Activated B cell treated with CpG ODN at 0.5 μM for 24 hours (primary cell): ENCODE results near the gene MAN1A2. TPM values are rescaled to one million over a fixed set of nuclear protein-coding genes. Genes with fewer than 3 reads are reported as not detected.
"Not testable (repeated sequence)": the region's sequence is repeated elsewhere in the genome, so short reads cannot be mapped to it uniquely, and the experiment has no call there.

Experiments
- ATAC-seq: fragments of 200-7000 bp; cut with Tn5 transposase; one replicate; pipeline ENCODE4 v1.10.0; 2021; ENCODE audit warnings: low read depth, mild to moderate bottlenecking, moderate library complexity
- CTCF ChIA-PET: fragments of 350-600 bp; sonication (Branson Sonifier 250); formaldehyde crosslinking; loops from one replicate; lab custom pipeline; 2021; ENCODE audit warnings: antibody characterized with exemption; lab: Charles Lee
- POLR2A ChIA-PET: fragments of 350-600 bp; sonication (Branson Sonifier 250); formaldehyde crosslinking; loops from one replicate; lab custom pipeline; 2021; ENCODE audit warnings: antibody characterized with exemption; lab: Charles Lee
- DNase-seq: peaks from one replicate; pipeline ENCODE4 v3.0.0; 2022
- H3K27ac Mint-ChIP-seq: one replicate; pipeline ENCODE4 v1.8.0; 2020; ENCODE audit warnings: mixed read lengths
- H3K27me3 Mint-ChIP-seq: one replicate; pipeline ENCODE4 v1.8.0; 2021; ENCODE audit warnings: mixed read lengths
- H3K36me3 Mint-ChIP-seq: one replicate; pipeline ENCODE4 v1.8.0; 2021; ENCODE audit warnings: low read depth, mixed read lengths
- H3K4me1 Mint-ChIP-seq: one replicate; pipeline ENCODE4 v1.8.0; 2021; ENCODE audit warnings: mixed read lengths
- H3K4me3 Mint-ChIP-seq: one replicate; pipeline ENCODE4 v1.8.0; 2020; ENCODE audit warnings: mild to moderate bottlenecking, mixed read lengths
- H3K9me3 Mint-ChIP-seq: one replicate; pipeline ENCODE4 v1.8.0; 2020; ENCODE audit warnings: mixed read lengths
- CTCF ChIP-seq: fragments of 200-600 bp; IDR thresholded peaks from one replicate; pipeline ENCODE4 v1.8.0; 2022; ENCODE audit warnings: antibody characterized with exemption, mild to moderate bottlenecking
- intact Hi-C: fragments of 100-400 bp; cut with micrococcal nuclease; formaldehyde crosslinking; loops from one replicate; pipeline ENCODE4 v1.15.1; 2024
- total RNA-seq: library from RNA; stranded (reverse); gene quantifications from 2 replicates; pipeline ENCODE4 v1.2.3, GENCODE V29; 2022

MAN1A2 gene
- total RNA-seq, 1 donor from 2014 or later: 46.0 TPM

- Mint-ChIP-seq H3K4me3 (no peak overlapping the region), H3K4me1 (no peaks in the 10 kb centered on the region), H3K27ac (no peak overlapping the region), H3K9me3 (peaks cover 5% of the 10 kb centered on the region), H3K36me3 (peaks cover 62% of the 10 kb centered on the region), H3K27me3 (no peaks in the 10 kb centered on the region)
- no peak for ATAC-seq
- intact Hi-C loops: no loop called here
- no peak for TF ChIP-seq CTCF
- POLR2A ChIA-PET: no interaction called here
- DNase-seq: no peak
- CTCF ChIA-PET: no interaction called here
Observed at GRCh38 chr1:117452216-117452615, 85.0 kb downstream of the MAN1A2 start.

- H3K4me1 Mint-ChIP-seq: no peaks in the 10 kb centered on the region
- intact Hi-C loops: no loop called here
- H3K36me3 Mint-ChIP-seq: peaks cover 50% of the 10 kb centered on the region
- CTCF ChIA-PET: no interaction called here
- no peak overlapping the region for H3K27ac Mint-ChIP-seq
- POLR2A ChIA-PET: no interaction called here
- no peak overlapping the region for H3K4me3 Mint-ChIP-seq
- H3K27me3 Mint-ChIP-seq: no peaks in the 10 kb centered on the region
- TF ChIP-seq CTCF: no peak
- no peak for ATAC-seq
- no peak for DNase-seq
- H3K9me3 Mint-ChIP-seq: peaks cover 5% of the 10 kb centered on the region
Observed at GRCh38 chr1:117453958-117454357, 86.7 kb downstream of the MAN1A2 start.

- CTCF ChIA-PET, H3K27me3 Mint-ChIP-seq, ATAC-seq, POLR2A ChIA-PET, H3K27ac Mint-ChIP-seq, H3K9me3 Mint-ChIP-seq, H3K4me3 Mint-ChIP-seq, DNase-seq, H3K4me1 Mint-ChIP-seq, intact Hi-C loops: not testable (repeated sequence)
- H3K36me3 Mint-ChIP-seq: peaks cover 36% of the 10 kb centered on the region
Observed at GRCh38 chr1:117458410-117458809, 91.2 kb downstream of the MAN1A2 start.

DNA sequence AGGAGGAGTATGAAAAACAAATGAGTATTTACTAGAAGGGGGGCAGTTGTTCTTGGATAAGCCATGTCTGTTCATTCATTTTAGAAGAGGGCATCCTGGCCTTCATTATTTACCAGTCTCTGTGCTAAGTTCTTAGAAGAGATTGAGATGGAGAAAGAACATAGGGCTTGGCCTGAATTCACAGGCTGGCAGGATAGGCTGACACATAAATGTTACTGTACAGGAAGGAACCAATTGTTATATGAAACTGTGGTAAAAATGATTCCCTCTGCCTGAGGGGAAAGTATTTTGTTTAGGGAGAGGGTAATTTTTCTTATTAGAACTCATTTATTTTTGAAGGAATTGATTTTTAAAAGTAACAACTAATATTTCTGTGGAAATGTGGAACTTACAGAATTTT is 99.5 kb downstream of the MAN1A2 start:
- ChIA-PET CTCF (no interaction called here), POLR2A (no interaction called here)
- H3K27me3 Mint-ChIP-seq: no peaks in the 10 kb centered on the region
- H3K9me3 Mint-ChIP-seq: peaks cover 2% of the 10 kb centered on the region
- no peaks in the 10 kb centered on the region for H3K4me1 Mint-ChIP-seq
- DNase-seq (no peak), ATAC-seq (no peak)
- intact Hi-C loops: no loop called here
- H3K27ac Mint-ChIP-seq: no peak overlapping the region
- H3K36me3 Mint-ChIP-seq: peaks cover 53% of the 10 kb centered on the region
- TF ChIP-seq CTCF: no peak
- no peak overlapping the region for H3K4me3 Mint-ChIP-seq

DNA sequence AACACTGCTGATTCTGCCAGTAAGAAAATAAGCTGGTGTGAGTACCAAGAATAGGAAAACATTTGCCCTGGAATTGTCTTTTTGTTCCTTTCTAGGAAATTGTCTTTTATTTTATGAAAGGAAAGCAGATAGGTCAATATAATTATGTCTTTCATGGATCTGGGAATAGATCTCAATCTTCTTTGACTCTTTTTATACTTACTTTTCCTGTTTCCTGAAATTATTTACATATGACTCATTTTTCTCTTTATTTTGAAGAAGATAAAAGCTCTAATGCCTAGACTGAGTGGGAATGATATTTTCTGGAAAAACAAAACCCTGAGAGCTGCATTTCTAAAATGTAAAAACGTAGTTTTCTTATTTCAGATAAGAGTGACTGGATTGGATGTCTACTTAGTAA is 100.1 kb downstream of the MAN1A2 start:
- TF ChIP-seq CTCF: no peak
- H3K27me3 Mint-ChIP-seq: no peaks in the 10 kb centered on the region
- intact Hi-C loops: no loop called here
- DNase-seq (no peak), ATAC-seq (no peak)
- no peaks in the 10 kb centered on the region for H3K4me1 Mint-ChIP-seq
- H3K9me3 Mint-ChIP-seq: peaks cover 2% of the 10 kb centered on the region
- H3K36me3 Mint-ChIP-seq: peaks cover 53% of the 10 kb centered on the region
- POLR2A ChIA-PET: no interaction called here
- H3K4me3 Mint-ChIP-seq: no peak overlapping the region
- H3K27ac Mint-ChIP-seq: no peak overlapping the region
- CTCF ChIA-PET: no interaction called here

GRCh38 chr1:117473063-117473462 is 105.8 kb downstream of the MAN1A2 start:
- H3K4me1 Mint-ChIP-seq: no peaks in the 10 kb centered on the region
- no peaks in the 10 kb centered on the region for H3K27me3 Mint-ChIP-seq
- H3K4me3 Mint-ChIP-seq: no peak overlapping the region
- DNase-seq (no peak), ATAC-seq (no peak)
- intact Hi-C loops: no loop called here
- H3K9me3 Mint-ChIP-seq: peaks cover 5% of the 10 kb centered on the region
- TF ChIP-seq CTCF: no peak
- H3K27ac Mint-ChIP-seq: no peak overlapping the region
- ChIA-PET POLR2A (no interaction called here), CTCF (no interaction called here)
- peaks cover 48% of the 10 kb centered on the region for H3K36me3 Mint-ChIP-seq

DNA sequence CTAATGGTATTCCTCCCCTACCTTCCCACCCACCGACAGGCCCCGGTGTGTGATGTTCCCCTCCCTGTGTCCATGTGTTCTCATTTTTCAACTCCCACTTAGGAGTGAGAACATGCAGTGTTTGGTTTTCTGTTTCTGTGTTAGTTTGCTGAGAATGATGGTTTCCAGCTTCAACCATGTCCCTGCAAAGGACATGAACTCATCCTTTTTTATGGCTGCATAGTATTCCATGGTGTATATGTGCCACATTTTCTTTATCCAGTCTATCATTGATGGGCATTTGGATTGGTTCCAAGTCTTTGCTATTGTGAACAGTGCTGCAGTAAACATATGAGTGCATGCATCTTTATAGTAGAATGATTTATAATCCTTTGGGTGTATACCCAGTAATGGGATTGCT is 108.2 kb downstream of the MAN1A2 start:
- H3K4me1 Mint-ChIP-seq, ATAC-seq, CTCF ChIA-PET, H3K27me3 Mint-ChIP-seq, H3K4me3 Mint-ChIP-seq, POLR2A ChIA-PET, DNase-seq, intact Hi-C loops, H3K27ac Mint-ChIP-seq, H3K9me3 Mint-ChIP-seq: not testable (repeated sequence)
- peaks cover 50% of the 10 kb centered on the region for H3K36me3 Mint-ChIP-seq
